Activated CD4-positive, alpha-beta T cell treated with anti-CD3 and anti-CD28 coated beads, Interleukin-2, amount 10 ng/mL, durations not matched to agents 24 days and 14 days (primary cell): ENCODE results near the gene RAVER1. TPM values are rescaled to one million over a fixed set of nuclear protein-coding genes. Genes with fewer than 3 reads are reported as not detected.
"Not testable (repeated sequence)": the region's sequence is repeated elsewhere in the genome, so short reads cannot be mapped to it uniquely, and the experiment has no call there.

ENCODE experiments used
- DNase-seq: peaks from one replicate; pipeline ENCODE4 v3.0.0; 2022
- H3K27ac Mint-ChIP-seq: one replicate; pipeline ENCODE4 v1.8.0; 2022; ENCODE audit warnings: mild to moderate bottlenecking, mixed read lengths
- H3K27me3 Mint-ChIP-seq: one replicate; pipeline ENCODE4 v1.8.0; 2022; ENCODE audit warnings: mixed read lengths
- H3K36me3 Mint-ChIP-seq: one replicate; pipeline ENCODE4 v1.8.0; 2022; ENCODE audit warnings: low read depth, mild to moderate bottlenecking, mixed read lengths
- H3K4me1 Mint-ChIP-seq: one replicate; pipeline ENCODE4 v1.8.0; 2021; ENCODE audit warnings: mixed read lengths
- H3K4me3 Mint-ChIP-seq: one replicate; pipeline ENCODE4 v1.8.0; 2022; ENCODE audit warnings: mild to moderate bottlenecking, moderate library complexity, mixed read lengths
- H3K9me3 Mint-ChIP-seq: one replicate; pipeline ENCODE4 v1.8.0; 2021; ENCODE audit warnings: mixed read lengths
- intact Hi-C: fragments of 100-400 bp; cut with micrococcal nuclease; formaldehyde crosslinking; loops from one replicate; pipeline ENCODE4 v1.15.1; 2023
- total RNA-seq: library from RNA; stranded (reverse); gene quantifications from 2 replicates; pipeline ENCODE4 v1.2.3, GENCODE V29; 2022

Gene RAVER1
- total RNA-seq, result 96.1 and 108 TPM in 2 replicates

GRCh38 chr19:10332965-10333757 is at the start of gene RAVER1:
Gene RAVER1, minus strand, starts transcription at chr19:10333529. Its CDS starts 22 bp downstream, at chr19:10333507.
- peak; percentile 99 for DNase-seq
- no peaks in the 10 kb centered on the region for H3K9me3 Mint-ChIP-seq
- H3K36me3 Mint-ChIP-seq, result peaks cover 39% of the 10 kb centered on the region
- intact Hi-C loops, result loop anchor here (2.0 to 10.0 kb wide), 4 partner anchors 48 to 138 kb away; partner anchors contain the start of genes CDC37, DNMT1, ICAM1 and TYK2
- H3K4me3 Mint-ChIP-seq, result peak within 1 kb of the TSS; percentile 96
- H3K4me1 Mint-ChIP-seq, result peaks cover 21% of the 10 kb centered on the region
- H3K27me3 Mint-ChIP-seq, result no peaks in the 10 kb centered on the region
- H3K27ac Mint-ChIP-seq, result peak within 1 kb of the TSS; percentile 96

GRCh38 chr19:10383223-10383499 is 49.8 kb upstream of the RAVER1 start:
- H3K4me3 Mint-ChIP-seq, intact Hi-C loops: not testable (repeated sequence)

GRCh38 chr19:10380313-10381102 is 47.2 kb upstream of the RAVER1 start, which contains the start of gene TYK2:
Gene TYK2, minus strand, starts transcription at chr19:10380572. Its CDS starts 2,166 bp downstream, at chr19:10378406.
- intact Hi-C loops, result loop anchor here (2.0 kb wide), 3 partner anchors 48 to 120 kb away; partner anchors contain the start of genes ICAM1 and RAVER1
- peaks cover 20% of the 10 kb centered on the region for H3K4me1 Mint-ChIP-seq

More at GRCh38 chr19:10383223-10383499, 49.8 kb upstream of the RAVER1 start:
- not testable (repeated sequence) for DNase-seq, H3K27ac Mint-ChIP-seq, H3K27me3 Mint-ChIP-seq, H3K9me3 Mint-ChIP-seq
- H3K36me3 Mint-ChIP-seq, result peaks cover 19% of the 10 kb centered on the region
- H3K4me1 Mint-ChIP-seq, result peaks cover 17% of the 10 kb centered on the region

GRCh38 chr19:10379880-10380312 is 46.6 kb upstream of the RAVER1 start:
- intact Hi-C loops, result loop anchor here (2.0 kb wide), 3 partner anchors 47 to 119 kb away; partner anchors contain the start of genes ICAM1 and RAVER1
- Mint-ChIP-seq H3K36me3 (peaks cover 32% of the 10 kb centered on the region), H3K9me3 (peaks cover 8% of the 10 kb centered on the region), H3K27ac (peak overlapping the region; percentile 91), H3K4me1 (peaks cover 20% of the 10 kb centered on the region), H3K4me3 (peak overlapping the region; percentile 92), H3K27me3 (peaks cover 1% of the 10 kb centered on the region)
- DNase-seq, result no peak

More at GRCh38 chr19:10380313-10381102, 47.2 kb upstream of the RAVER1 start, which contains the start of gene TYK2:
- peak; percentile 99 for DNase-seq
- Mint-ChIP-seq H3K9me3 (peaks cover 8% of the 10 kb centered on the region), H3K36me3 (peaks cover 30% of the 10 kb centered on the region), H3K27ac (peak within 1 kb of the TSS; percentile 91), H3K4me3 (peak within 1 kb of the TSS; percentile 92), H3K27me3 (peaks cover 1% of the 10 kb centered on the region)

- Mint-ChIP-seq H3K4me3 (no peak overlapping the region), H3K27me3 (peaks cover 1% of the 10 kb centered on the region), H3K27ac (peak overlapping the region; percentile 76), H3K36me3 (peaks cover 37% of the 10 kb centered on the region), H3K4me1 (peaks cover 22% of the 10 kb centered on the region), H3K9me3 (peaks cover 8% of the 10 kb centered on the region)
- intact Hi-C loops, result no loop called here
- no peak for DNase-seq
Measured at GRCh38 chr19:10378124-10378523, 44.8 kb upstream of the RAVER1 start.

- H3K27me3 Mint-ChIP-seq, H3K9me3 Mint-ChIP-seq, intact Hi-C loops, DNase-seq: not testable (repeated sequence)
- H3K4me1 Mint-ChIP-seq, result peaks cover 22% of the 10 kb centered on the region
- H3K4me3 Mint-ChIP-seq, result peak overlapping the region; percentile 65
- peak overlapping the region; percentile 76 for H3K27ac Mint-ChIP-seq
- peaks cover 41% of the 10 kb centered on the region for H3K36me3 Mint-ChIP-seq
Measured at GRCh38 chr19:10377140-10377640, 43.9 kb upstream of the RAVER1 start.

- Mint-ChIP-seq H3K27me3 (no peaks in the 10 kb centered on the region), H3K9me3 (peaks cover 8% of the 10 kb centered on the region), H3K4me1 (peaks cover 12% of the 10 kb centered on the region), H3K4me3 (no peak overlapping the region), H3K36me3 (peaks cover 36% of the 10 kb centered on the region), H3K27ac (no peak overlapping the region)
- intact Hi-C loops, result no loop called here
- DNase-seq, result no peak
Measured at GRCh38 chr19:10374931-10375330, 41.6 kb upstream of the RAVER1 start.

- DNase-seq, result no peak
- no peak overlapping the region for H3K27ac Mint-ChIP-seq
- peaks cover 38% of the 10 kb centered on the region for H3K36me3 Mint-ChIP-seq
- intact Hi-C loops, result no loop called here
- peaks cover 4% of the 10 kb centered on the region for H3K4me1 Mint-ChIP-seq
- H3K27me3 Mint-ChIP-seq, result no peaks in the 10 kb centered on the region
- H3K4me3 Mint-ChIP-seq, result no peak overlapping the region
- peaks cover 4% of the 10 kb centered on the region for H3K9me3 Mint-ChIP-seq
Measured at GRCh38 chr19:10372690-10373089, 39.4 kb upstream of the RAVER1 start.

- Mint-ChIP-seq H3K4me1 (peaks cover 2% of the 10 kb centered on the region), H3K27ac (no peak overlapping the region), H3K27me3 (no peaks in the 10 kb centered on the region), H3K9me3 (no peaks in the 10 kb centered on the region), H3K36me3 (peaks cover 49% of the 10 kb centered on the region), H3K4me3 (no peak overlapping the region)
- intact Hi-C loops, result no loop called here
- DNase-seq, result peak; percentile 58
Measured at GRCh38 chr19:10368101-10368803, 34.9 kb upstream of the RAVER1 start.

- peaks cover 52% of the 10 kb centered on the region for H3K36me3 Mint-ChIP-seq
- H3K27me3 Mint-ChIP-seq, H3K9me3 Mint-ChIP-seq, H3K4me3 Mint-ChIP-seq, intact Hi-C loops, H3K4me1 Mint-ChIP-seq, H3K27ac Mint-ChIP-seq, DNase-seq: not testable (repeated sequence)
Measured at GRCh38 chr19:10366950-10367512, 33.7 kb upstream of the RAVER1 start.

- no peak for DNase-seq
- no peak overlapping the region for H3K4me3 Mint-ChIP-seq
- no peaks in the 10 kb centered on the region for H3K27me3 Mint-ChIP-seq
- no peak overlapping the region for H3K27ac Mint-ChIP-seq
- no peaks in the 10 kb centered on the region for H3K9me3 Mint-ChIP-seq
- peaks cover 5% of the 10 kb centered on the region for H3K4me1 Mint-ChIP-seq
- intact Hi-C loops, result no loop called here
- peaks cover 64% of the 10 kb centered on the region for H3K36me3 Mint-ChIP-seq
Measured at GRCh38 chr19:10365518-10365917, 32.2 kb upstream of the RAVER1 start.

GRCh38 chr19:10364644-10365043 is 31.3 kb upstream of the RAVER1 start:
- no peaks in the 10 kb centered on the region for H3K27me3 Mint-ChIP-seq
- H3K9me3 Mint-ChIP-seq, result no peaks in the 10 kb centered on the region
- H3K27ac Mint-ChIP-seq, result no peak overlapping the region
- intact Hi-C loops, result no loop called here
- DNase-seq, result no peak
- no peak overlapping the region for H3K4me3 Mint-ChIP-seq
- H3K4me1 Mint-ChIP-seq, result peaks cover 5% of the 10 kb centered on the region
- H3K36me3 Mint-ChIP-seq, result peaks cover 68% of the 10 kb centered on the region

GRCh38 chr19:10363789-10364281 is 30.5 kb upstream of the RAVER1 start:
- no peak for DNase-seq
- peaks cover 5% of the 10 kb centered on the region for H3K4me1 Mint-ChIP-seq
- intact Hi-C loops, result no loop called here
- no peaks in the 10 kb centered on the region for H3K9me3 Mint-ChIP-seq
- peaks cover 66% of the 10 kb centered on the region for H3K36me3 Mint-ChIP-seq
- no peaks in the 10 kb centered on the region for H3K27me3 Mint-ChIP-seq
- no peak overlapping the region for H3K27ac Mint-ChIP-seq
- H3K4me3 Mint-ChIP-seq, result no peak overlapping the region
